ENCODE data around the gene GABARAPL2.

DNA sequence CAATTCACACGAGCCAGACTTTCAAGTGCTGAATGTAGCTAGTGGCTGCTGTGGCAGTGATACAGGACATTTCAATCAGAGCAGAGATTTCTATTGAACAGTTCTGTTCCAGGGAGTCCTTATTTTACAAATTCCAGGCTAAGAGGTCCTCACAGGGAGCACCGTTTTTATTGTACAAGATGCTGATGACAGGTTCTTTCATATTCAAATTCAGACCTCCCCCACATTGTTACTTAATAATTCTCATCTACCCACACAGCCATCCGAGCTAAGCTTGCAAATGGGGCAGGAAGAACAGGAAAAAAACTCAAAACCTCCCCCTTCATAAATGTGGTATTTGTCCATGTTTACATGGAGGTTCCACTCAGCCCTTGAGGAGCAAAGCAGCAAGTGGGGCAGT lies 9.8 kb downstream of the GABARAPL2 start:
- TF ChIP-seq, protein P1, sequence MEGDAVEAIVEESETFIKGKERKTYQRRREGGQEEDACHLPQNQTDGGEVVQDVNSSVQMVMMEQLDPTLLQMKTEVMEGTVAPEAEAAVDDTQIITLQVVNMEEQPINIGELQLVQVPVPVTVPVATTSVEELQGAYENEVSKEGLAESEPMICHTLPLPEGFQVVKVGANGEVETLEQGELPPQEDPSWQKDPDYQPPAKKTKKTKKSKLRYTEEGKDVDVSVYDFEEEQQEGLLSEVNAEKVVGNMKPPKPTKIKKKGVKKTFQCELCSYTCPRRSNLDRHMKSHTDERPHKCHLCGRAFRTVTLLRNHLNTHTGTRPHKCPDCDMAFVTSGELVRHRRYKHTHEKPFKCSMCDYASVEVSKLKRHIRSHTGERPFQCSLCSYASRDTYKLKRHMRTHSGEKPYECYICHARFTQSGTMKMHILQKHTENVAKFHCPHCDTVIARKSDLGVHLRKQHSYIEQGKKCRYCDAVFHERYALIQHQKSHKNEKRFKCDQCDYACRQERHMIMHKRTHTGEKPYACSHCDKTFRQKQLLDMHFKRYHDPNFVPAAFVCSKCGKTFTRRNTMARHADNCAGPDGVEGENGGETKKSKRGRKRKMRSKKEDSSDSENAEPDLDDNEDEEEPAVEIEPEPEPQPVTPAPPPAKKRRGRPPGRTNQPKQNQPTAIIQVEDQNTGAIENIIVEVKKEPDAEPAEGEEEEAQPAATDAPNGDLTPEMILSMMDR (tag by site-specific recombination; IDR thresholded peaks at IDR 0.05): no peak
- TF ChIP-seq, protein P2, sequence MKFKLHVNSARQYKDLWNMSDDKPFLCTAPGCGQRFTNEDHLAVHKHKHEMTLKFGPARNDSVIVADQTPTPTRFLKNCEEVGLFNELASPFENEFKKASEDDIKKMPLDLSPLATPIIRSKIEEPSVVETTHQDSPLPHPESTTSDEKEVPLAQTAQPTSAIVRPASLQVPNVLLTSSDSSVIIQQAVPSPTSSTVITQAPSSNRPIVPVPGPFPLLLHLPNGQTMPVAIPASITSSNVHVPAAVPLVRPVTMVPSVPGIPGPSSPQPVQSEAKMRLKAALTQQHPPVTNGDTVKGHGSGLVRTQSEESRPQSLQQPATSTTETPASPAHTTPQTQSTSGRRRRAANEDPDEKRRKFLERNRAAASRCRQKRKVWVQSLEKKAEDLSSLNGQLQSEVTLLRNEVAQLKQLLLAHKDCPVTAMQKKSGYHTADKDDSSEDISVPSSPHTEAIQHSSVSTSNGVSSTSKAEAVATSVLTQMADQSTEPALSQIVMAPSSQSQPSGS (tag by site-specific recombination; IDR thresholded peaks at IDR 0.05; ENCODE audit: low read depth): no peak
- TF ChIP-seq ZNF184 (tag by site-specific recombination; IDR thresholded peaks at IDR 0.05) (no peak), REPIN1 (tag by site-specific recombination; IDR thresholded peaks at IDR 0.05; ENCODE audit: low read depth) (no peak), SP2 (tag by site-specific recombination; IDR thresholded peaks at IDR 0.05) (no peak), ZNF311 (tag by site-specific recombination; IDR thresholded peaks at IDR 0.05; ENCODE audit: borderline replicate concordance) (no peak)
- TF ChIP-seq, protein P3, sequence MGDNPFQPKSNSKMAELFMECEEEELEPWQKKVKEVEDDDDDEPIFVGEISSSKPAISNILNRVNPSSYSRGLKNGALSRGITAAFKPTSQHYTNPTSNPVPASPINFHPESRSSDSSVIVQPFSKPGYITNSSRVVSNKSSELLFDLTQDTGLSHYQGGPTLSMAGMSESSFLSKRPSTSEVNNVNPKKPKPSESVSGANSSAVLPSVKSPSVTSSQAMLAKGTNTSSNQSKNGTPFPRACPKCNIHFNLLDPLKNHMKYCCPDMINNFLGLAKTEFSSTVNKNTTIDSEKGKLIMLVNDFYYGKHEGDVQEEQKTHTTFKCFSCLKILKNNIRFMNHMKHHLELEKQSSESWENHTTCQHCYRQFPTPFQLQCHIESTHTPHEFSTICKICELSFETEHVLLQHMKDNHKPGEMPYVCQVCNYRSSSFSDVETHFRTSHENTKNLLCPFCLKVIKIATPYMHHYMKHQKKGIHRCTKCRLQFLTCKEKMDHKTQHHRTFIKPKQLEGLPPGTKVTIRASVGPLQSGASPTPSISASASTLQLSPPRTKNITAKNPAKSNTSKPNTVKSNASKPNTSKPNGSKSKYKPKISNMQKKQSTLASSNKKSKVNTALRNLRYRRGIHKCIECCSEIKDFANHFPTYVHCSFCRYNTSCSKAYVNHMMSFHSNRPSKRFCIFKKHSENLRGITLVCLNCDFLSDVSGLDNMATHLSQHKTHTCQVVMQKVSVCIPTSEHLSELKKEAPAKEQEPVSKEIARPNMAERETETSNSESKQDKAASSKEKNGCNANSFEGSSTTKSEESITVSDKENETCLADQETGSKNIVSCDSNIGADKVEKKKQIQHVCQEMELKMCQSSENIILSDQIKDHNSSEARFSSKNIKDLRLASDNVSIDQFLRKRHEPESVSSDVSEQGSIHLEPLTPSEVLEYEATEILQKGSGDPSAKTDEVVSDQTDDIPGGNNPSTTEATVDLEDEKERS (tag by site-specific recombination; IDR thresholded peaks at IDR 0.05): no peak
- TF ChIP-seq, protein P4, sequence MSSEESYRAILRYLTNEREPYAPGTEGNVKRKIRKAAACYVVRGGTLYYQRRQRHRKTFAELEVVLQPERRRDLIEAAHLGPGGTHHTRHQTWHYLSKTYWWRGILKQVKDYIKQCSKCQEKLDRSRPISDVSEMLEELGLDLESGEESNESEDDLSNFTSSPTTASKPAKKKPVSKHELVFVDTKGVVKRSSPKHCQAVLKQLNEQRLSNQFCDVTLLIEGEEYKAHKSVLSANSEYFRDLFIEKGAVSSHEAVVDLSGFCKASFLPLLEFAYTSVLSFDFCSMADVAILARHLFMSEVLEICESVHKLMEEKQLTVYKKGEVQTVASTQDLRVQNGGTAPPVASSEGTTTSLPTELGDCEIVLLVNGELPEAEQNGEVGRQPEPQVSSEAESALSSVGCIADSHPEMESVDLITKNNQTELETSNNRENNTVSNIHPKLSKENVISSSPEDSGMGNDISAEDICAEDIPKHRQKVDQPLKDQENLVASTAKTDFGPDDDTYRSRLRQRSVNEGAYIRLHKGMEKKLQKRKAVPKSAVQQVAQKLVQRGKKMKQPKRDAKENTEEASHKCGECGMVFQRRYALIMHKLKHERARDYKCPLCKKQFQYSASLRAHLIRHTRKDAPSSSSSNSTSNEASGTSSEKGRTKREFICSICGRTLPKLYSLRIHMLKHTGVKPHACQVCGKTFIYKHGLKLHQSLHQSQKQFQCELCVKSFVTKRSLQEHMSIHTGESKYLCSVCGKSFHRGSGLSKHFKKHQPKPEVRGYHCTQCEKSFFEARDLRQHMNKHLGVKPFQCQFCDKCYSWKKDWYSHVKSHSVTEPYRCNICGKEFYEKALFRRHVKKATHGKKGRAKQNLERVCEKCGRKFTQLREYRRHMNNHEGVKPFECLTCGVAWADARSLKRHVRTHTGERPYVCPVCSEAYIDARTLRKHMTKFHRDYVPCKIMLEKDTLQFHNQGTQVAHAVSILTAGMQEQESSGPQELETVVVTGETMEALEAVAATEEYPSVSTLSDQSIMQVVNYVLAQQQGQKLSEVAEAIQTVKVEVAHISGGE (tag by site-specific recombination; conservative IDR thresholded peaks at IDR 0.05; ENCODE audit: low read depth): no peak

Data from HEK293 (cell line).